SU-DHL-6 (cell line): ENCODE results near the gene FGFRL1.

Source experiments
- EZH2phosphoT487 ChIP-seq: fragments of 200-600 bp; sonication (generic), shearing (Covaris generic); conservative IDR thresholded peaks from 2 replicates; pipeline ENCODE4 v1.6.1; 2018; ENCODE audit warnings: mild to moderate bottlenecking, antibody characterized with exemption, low read length, moderate library complexity, mixed read lengths
- TF ChIP-seq, protein P1 (sequence below): fragments of 200-600 bp; sonication (generic); IDR thresholded peaks from one replicate; pipeline ENCODE4 v1.5.1; 2017; ENCODE audit warnings: antibody characterized with exemption, mild to moderate bottlenecking, low read length, moderate library complexity; ENCODE audit not compliant: insufficient read depth, poor library complexity, severe bottlenecking

DNA sequence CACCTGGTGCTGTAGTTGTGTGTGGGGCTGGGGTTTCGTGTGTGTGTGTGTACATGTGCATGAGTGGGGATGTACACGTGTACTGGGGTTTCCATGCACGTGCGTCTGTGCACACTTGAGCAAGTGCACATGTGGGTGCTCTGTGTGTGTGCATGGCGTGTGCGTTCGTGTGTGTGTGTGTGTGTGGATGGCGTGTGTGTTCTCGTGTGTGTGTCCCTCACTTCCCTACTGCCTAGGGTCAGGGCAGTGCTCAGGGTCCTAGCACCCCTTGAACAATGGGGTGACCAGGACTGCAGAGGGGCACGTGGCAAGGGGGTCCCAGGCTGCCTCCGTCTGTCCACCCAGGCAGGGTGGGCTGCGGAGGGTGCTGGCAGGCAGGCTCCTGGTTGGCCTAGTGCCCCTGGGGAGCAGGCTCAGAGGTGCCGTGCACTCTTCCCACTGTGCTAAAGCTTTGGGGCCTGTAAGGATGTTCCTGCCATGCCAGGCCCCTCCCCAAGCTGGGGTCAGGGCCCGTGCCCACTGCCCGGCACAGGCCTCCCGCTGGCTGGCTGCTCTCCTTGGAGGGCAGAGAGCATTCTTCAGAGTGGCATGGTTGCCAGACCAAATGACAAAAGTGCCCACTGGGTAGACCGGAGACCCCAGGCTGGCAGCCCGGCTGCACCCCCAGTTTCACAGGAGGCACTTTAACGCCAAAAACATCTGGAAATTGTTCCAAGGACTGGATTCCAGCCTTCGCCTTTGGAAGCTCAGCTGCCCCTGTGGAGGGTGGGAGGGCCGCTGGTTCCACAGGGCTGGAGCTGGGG lies 29.1 kb downstream of the FGFRL1 start:
- TF ChIP-seq, protein P1, sequence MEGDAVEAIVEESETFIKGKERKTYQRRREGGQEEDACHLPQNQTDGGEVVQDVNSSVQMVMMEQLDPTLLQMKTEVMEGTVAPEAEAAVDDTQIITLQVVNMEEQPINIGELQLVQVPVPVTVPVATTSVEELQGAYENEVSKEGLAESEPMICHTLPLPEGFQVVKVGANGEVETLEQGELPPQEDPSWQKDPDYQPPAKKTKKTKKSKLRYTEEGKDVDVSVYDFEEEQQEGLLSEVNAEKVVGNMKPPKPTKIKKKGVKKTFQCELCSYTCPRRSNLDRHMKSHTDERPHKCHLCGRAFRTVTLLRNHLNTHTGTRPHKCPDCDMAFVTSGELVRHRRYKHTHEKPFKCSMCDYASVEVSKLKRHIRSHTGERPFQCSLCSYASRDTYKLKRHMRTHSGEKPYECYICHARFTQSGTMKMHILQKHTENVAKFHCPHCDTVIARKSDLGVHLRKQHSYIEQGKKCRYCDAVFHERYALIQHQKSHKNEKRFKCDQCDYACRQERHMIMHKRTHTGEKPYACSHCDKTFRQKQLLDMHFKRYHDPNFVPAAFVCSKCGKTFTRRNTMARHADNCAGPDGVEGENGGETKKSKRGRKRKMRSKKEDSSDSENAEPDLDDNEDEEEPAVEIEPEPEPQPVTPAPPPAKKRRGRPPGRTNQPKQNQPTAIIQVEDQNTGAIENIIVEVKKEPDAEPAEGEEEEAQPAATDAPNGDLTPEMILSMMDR = no peak
- no peak for TF ChIP-seq EZH2phosphoT487
